Neuronal stem cell (in vitro differentiated cells): ENCODE results near the gene JPH2.
"Not testable (repeated sequence)": the region's sequence is repeated elsewhere in the genome, so short reads cannot be mapped to it uniquely, and the experiment has no call there.

ENCODE experiments used
- DNase-seq: peaks from one replicate; pipeline ENCODE4 v3.0.0-alpha.2; 2013; ENCODE audit warnings: low spot score
- H2AFZ ChIP-seq: one replicate; pipeline ENCODE4 v1.6.1; 2013; ENCODE audit warnings: mild to moderate bottlenecking, low read length, inconsistent platforms
- H2AK5ac ChIP-seq: 2 replicates; pipeline ENCODE4 v1.6.1; 2013; ENCODE audit warnings: low read depth, mild to moderate bottlenecking, inconsistent platforms, low read length, moderate library complexity, mixed read lengths
- H2BK120ac ChIP-seq: 2 replicates; pipeline ENCODE4 v1.6.1; 2013; ENCODE audit warnings: low read depth, mild to moderate bottlenecking, inconsistent platforms, low read length, moderate library complexity, mixed read lengths
- H2BK12ac ChIP-seq: one replicate; pipeline ENCODE4 v1.6.1; 2013; ENCODE audit warnings: low read length, inconsistent platforms
- H2BK15ac ChIP-seq: 2 replicates; pipeline ENCODE4 v1.6.1; 2013; ENCODE audit warnings: mild to moderate bottlenecking, low read length, inconsistent platforms, mixed read lengths
- H2BK5ac ChIP-seq: one replicate; pipeline ENCODE4 v1.6.1; 2013; ENCODE audit warnings: inconsistent platforms, mild to moderate bottlenecking, low read length, moderate library complexity
- H3K14ac ChIP-seq: one replicate; pipeline ENCODE4 v1.6.1; 2013; ENCODE audit warnings: low read length, inconsistent platforms
- H3K18ac ChIP-seq: 2 replicates; pipeline ENCODE4 v1.6.1; 2013; ENCODE audit warnings: low read length, inconsistent platforms
- H3K23ac ChIP-seq: 2 replicates; pipeline ENCODE4 v1.6.1; 2013; ENCODE audit warnings: low read depth, mild to moderate bottlenecking, mixed read lengths, low read length, inconsistent platforms; ENCODE audit not compliant: poor library complexity
- H3K27ac ChIP-seq: replicated peaks from 3 replicates; pipeline ENCODE4 v1.5.1; 2013; ENCODE audit warnings: low read length, inconsistent platforms
- H3K27me3 ChIP-seq, 3 experiments: 2 replicates each; pipeline ENCODE4 v1.6.1; 2013; ENCODE audit warnings: low read length in 3 of 3, mild to moderate bottlenecking in 2 of 3, inconsistent platforms in 1 of 3, low read depth in 1 of 3, mixed read lengths in 1 of 3, moderate library complexity in 1 of 3; ENCODE audit not compliant: control insufficient read depth in 3 of 3, insufficient read depth in 3 of 3
- H3K36me3 ChIP-seq, 2 donors: replicated peaks in 1 of 2; 2 replicates each; pipeline ENCODE4 v1.6.1; 2013; ENCODE audit warnings: low read length in 2 of 2; ENCODE audit not compliant: control insufficient read depth in 2 of 2, insufficient read depth in 2 of 2
- H3K4ac ChIP-seq: 2 replicates; pipeline ENCODE4 v1.6.1; 2013; ENCODE audit warnings: inconsistent platforms, mild to moderate bottlenecking, low read length, moderate library complexity
- H3K4me1 ChIP-seq, 2 donors: 1 replicate in 1 of 2; 2 replicates in 1 of 2; pipeline ENCODE4 v1.6.1; 2013; ENCODE audit warnings: low read length in 2 of 2, low read depth in 1 of 2; ENCODE audit not compliant: control insufficient read depth in 2 of 2, insufficient read depth in 1 of 2
- H3K4me2 ChIP-seq: one replicate; pipeline ENCODE4 v1.6.1; 2013; ENCODE audit warnings: mild to moderate bottlenecking, low read length, inconsistent platforms; ENCODE audit not compliant: insufficient read depth, poor library complexity, severe bottlenecking
- H3K4me3 ChIP-seq, 2 donors: 2 replicates each; pipeline ENCODE4 v1.5.1; 2013; ENCODE audit warnings: low read length in 2 of 2, mild to moderate bottlenecking in 2 of 2, inconsistent platforms in 1 of 2, moderate library complexity in 1 of 2
- H3K79me1 ChIP-seq: one replicate; pipeline ENCODE4 v1.6.1; 2013; ENCODE audit warnings: low read depth, mild to moderate bottlenecking, inconsistent platforms, low read length, moderate library complexity
- H3K9ac ChIP-seq: one replicate; pipeline ENCODE4 v1.6.1; 2013; ENCODE audit warnings: mild to moderate bottlenecking, low read depth, low read length, inconsistent platforms; ENCODE audit not compliant: poor library complexity
- H3K9me3 ChIP-seq, 2 donors: replicated peaks in 1 of 2; 2 replicates each; pipeline versions ENCODE3 to v1.6.1; 2013; ENCODE audit warnings: low read length in 2 of 2, mild to moderate bottlenecking in 2 of 2, inconsistent platforms in 1 of 2, low read depth in 1 of 2, mixed read lengths in 1 of 2, moderate library complexity in 1 of 2; ENCODE audit not compliant: control insufficient read depth in 2 of 2, insufficient read depth in 1 of 2
- H4K8ac ChIP-seq: one replicate; pipeline ENCODE4 v1.6.1; 2013; ENCODE audit warnings: low read depth, mild to moderate bottlenecking, inconsistent platforms, low read length, moderate library complexity
- H4K91ac ChIP-seq: one replicate; pipeline ENCODE4 v1.6.1; 2013; ENCODE audit warnings: low read length, low read depth, mild to moderate bottlenecking, inconsistent platforms; ENCODE audit not compliant: poor library complexity
- WGBS, 2 donors: extraction: QIAGEN DNeasy Blood & Tissue Kit; methylation state at CpG; one replicate each; pipeline ENCODE4 v1.1.7; 2013; ENCODE audit warnings: missing lambda C conversion rate in 2 of 2, mixed read lengths in 1 of 2; ENCODE audit not compliant: insufficient read length in 2 of 2, insufficient replicate concordance in 1 of 2; ENCODE audit errors: extremely low coverage in 2 of 2; 5-methylcytosine and 5-hydroxymethylcytosine counted together

Gene JPH2

DNA sequence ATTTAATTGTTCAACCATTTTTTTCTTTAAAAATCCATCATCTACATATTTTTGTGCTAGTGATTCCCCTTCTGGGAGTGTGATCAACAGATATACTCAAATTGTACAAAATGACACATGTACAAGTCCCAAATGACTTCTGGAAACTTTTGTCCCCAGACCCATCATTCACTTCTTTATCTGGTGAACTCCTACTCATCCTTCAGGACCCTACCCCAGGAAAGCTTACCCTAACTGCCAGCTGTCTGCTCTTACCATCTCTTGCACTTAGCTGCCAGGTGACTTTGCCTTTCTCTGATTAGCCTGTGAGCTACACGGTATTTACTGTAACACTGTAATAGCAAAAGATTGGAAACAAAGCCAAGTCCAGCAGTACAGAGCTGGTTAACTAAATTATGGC, 55.3 kb downstream of the JPH2 start:
- no peak overlapping the region for H2BK12ac ChIP-seq
- H2AK5ac ChIP-seq, result no peak overlapping the region
- no peak overlapping the region for H3K23ac ChIP-seq
- no peak overlapping the region for H3K4ac ChIP-seq
- no peak overlapping the region for H2BK120ac ChIP-seq
- H4K91ac ChIP-seq, result no peak overlapping the region
- no peak overlapping the region for H3K4me3 ChIP-seq
- no peak overlapping the region for H3K18ac ChIP-seq
- no peak overlapping the region for H2BK15ac ChIP-seq
- H3K14ac ChIP-seq, result no peak overlapping the region
- H3K27me3 ChIP-seq, result peaks cover 0 to 3% (median 0%) of the 10 kb centered on the region in 3 experiments
- peaks cover 0 to 9% of the 10 kb centered on the region in 2 donors for H3K4me1 ChIP-seq
- no peak overlapping the region for H2AFZ ChIP-seq
- H3K27ac ChIP-seq, result no peak overlapping the region
- H3K4me2 ChIP-seq, result no peak overlapping the region
- H2BK5ac ChIP-seq, result no peak overlapping the region
- H3K79me1 ChIP-seq, result no peaks in the 10 kb centered on the region
- DNase-seq, result no peak
- H3K36me3 ChIP-seq, result no peaks in the 10 kb centered on the region
- no peak overlapping the region for H4K8ac ChIP-seq
- no peaks in the 10 kb centered on the region for H3K9me3 ChIP-seq
- WGBS, 2 donors, result no CpG with 5 or more reads among the region's 1 CpG
- no peak overlapping the region for H3K9ac ChIP-seq

DNA sequence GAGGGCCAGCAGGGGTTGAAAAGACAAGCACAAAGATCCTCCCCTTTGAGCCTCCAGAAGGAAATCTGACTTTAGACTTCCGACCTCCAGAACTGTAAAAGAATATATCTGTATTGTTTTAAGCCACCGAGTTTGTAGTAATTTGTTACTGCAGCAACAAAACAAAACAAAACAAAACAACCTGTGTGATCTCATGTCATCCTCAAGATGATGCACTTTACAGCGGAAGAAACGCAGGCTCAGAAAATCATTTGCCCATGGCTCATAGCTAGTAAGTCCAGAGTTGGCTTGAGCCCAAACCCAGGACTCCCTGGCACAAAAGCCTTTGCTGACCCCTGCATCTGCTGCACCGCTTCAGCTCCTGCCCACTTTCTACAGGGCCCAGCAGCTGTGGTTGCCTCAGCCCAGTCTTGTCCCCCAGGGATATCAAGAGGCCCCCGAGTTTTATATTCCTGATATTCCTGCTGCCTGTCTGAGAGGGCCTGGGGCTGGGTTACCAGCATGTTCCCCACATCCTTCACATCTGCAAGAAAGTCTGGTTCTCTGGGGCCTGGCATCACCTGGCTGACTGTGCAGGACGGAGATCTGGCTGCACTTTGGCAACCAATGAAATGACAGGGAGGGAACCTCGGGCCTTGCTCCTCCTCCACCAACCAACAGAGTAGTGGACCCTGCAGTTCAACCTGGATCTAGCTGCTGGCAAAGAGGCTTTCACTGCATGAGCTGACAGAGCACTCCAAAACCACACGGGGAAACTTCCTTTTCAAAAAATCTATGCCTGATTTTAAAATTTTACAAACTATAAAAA, 56.9 kb downstream of the JPH2 start:
- Histone ChIP-seq H3K14ac (no peak overlapping the region), H3K4me1 (peaks cover 0 to 9% of the 10 kb centered on the region in 2 donors), H2BK120ac (no peak overlapping the region), H3K23ac (no peak overlapping the region), H3K36me3 (no peaks in the 10 kb centered on the region), H3K9me3 (no peaks in the 10 kb centered on the region), H3K9ac (no peak overlapping the region), H2BK12ac (peak overlapping the region; percentile 59), H3K27ac (no peak overlapping the region), H4K91ac (no peak overlapping the region), H3K18ac (no peak overlapping the region), H3K79me1 (no peaks in the 10 kb centered on the region), H2BK5ac (no peak overlapping the region), H3K4me2 (no peak overlapping the region), H3K27me3 (peaks cover 0 to 3% (median 0%) of the 10 kb centered on the region in 3 experiments), H2BK15ac (peak overlapping the region; percentile 11), H3K4me3 (no peak overlapping the region), H2AK5ac (no peak overlapping the region), H3K4ac (no peak overlapping the region), H2AFZ (no peak overlapping the region), H4K8ac (no peak overlapping the region)
- WGBS, 2 donors, result no CpG with 5 or more reads among the region's 9 CpGs
- no peak for DNase-seq

DNA sequence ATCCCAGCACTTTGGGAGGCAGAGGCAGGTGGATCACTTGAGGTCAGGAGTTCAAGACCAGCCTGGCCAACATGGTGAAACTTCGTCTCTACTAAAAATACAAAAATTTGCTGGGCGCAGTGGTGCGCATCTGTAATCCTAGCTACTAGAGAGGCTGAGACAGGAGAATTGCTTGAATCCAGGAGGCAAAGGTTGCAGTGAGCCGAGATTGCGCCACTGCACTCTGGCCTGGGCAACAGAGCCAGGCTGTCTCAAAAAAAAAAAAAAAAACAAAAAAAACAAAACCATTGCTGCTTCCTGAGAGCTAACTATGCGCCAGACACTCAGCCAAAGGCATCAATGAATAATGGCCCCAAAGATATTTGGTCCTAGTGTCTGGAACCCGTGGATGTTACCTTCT, 57.7 kb downstream of the JPH2 start:
- not testable (repeated sequence) for H4K91ac ChIP-seq, H3K4me2 ChIP-seq, H3K9me3 ChIP-seq, H2BK120ac ChIP-seq, H2AFZ ChIP-seq, H3K4me3 ChIP-seq, H3K4ac ChIP-seq, H3K9ac ChIP-seq, H3K14ac ChIP-seq, H4K8ac ChIP-seq, DNase-seq, H2BK15ac ChIP-seq, H3K18ac ChIP-seq, H2BK12ac ChIP-seq, H3K23ac ChIP-seq, H2AK5ac ChIP-seq, H3K36me3 ChIP-seq, H3K27me3 ChIP-seq, H3K79me1 ChIP-seq, H2BK5ac ChIP-seq, H3K4me1 ChIP-seq, H3K27ac ChIP-seq
- WGBS, 2 donors, result no CpG with 5 or more reads among the region's 7 CpGs

DNA sequence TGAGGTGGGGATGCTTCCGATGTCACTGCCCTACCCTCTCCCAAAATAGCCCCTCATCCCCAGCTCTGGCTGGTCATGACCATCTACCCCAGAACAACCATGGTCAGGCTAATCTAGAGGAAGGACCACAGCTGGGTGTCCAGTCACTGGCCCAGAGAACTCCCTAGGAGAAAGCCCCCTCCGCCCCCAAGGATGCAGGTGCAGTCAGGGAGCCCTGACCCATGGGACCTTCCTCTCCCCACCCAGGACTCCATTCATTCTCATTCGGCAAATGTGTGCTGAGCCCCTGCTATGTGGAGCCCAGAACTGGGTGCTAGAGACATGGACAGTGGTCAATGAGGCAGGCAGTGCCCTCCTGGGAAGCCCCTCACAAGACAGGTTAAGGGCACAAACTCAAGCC, 60.5 kb downstream of the JPH2 start:
- H3K4me1 ChIP-seq, result peaks cover 0 to 9% of the 10 kb centered on the region in 2 donors
- H3K9me3 ChIP-seq, result no peaks in the 10 kb centered on the region
- H2BK12ac ChIP-seq, result no peak overlapping the region
- no peak overlapping the region for H2BK5ac ChIP-seq
- no peak overlapping the region for H2BK120ac ChIP-seq
- H3K9ac ChIP-seq, result peak overlapping the region; percentile 47
- H3K4me3 ChIP-seq, result no peak overlapping the region
- H3K4ac ChIP-seq, result no peak overlapping the region
- H2AK5ac ChIP-seq, result no peak overlapping the region
- no CpG with 5 or more reads among the region's 3 CpGs for WGBS, 2 donors
- no peak for DNase-seq
- H3K18ac ChIP-seq, result no peak overlapping the region
- H3K27me3 ChIP-seq, result peaks cover 0 to 13% (median 0%) of the 10 kb centered on the region in 3 experiments
- no peak overlapping the region for H3K14ac ChIP-seq
- H3K36me3 ChIP-seq, result no peaks in the 10 kb centered on the region
- H4K91ac ChIP-seq, result no peak overlapping the region
- H3K23ac ChIP-seq, result no peak overlapping the region
- H3K4me2 ChIP-seq, result no peak overlapping the region
- H4K8ac ChIP-seq, result no peak overlapping the region
- no peak overlapping the region for H3K27ac ChIP-seq
- peak overlapping the region; percentile 54 for H2BK15ac ChIP-seq
- no peaks in the 10 kb centered on the region for H3K79me1 ChIP-seq
- H2AFZ ChIP-seq, result no peak overlapping the region
